Astrocyte (in vitro differentiated cells and primary cell): ENCODE data around the gene C8A. TPM values are rescaled to one million over a fixed set of nuclear protein-coding genes. Genes with fewer than 3 reads are reported as not detected.

Experiments used
- DNase-seq: peaks from one replicate; pipeline ENCODE4 v3.0.0-alpha.2; 2010; ENCODE audit warnings: low read depth
- FAIRE-seq: peaks from 2 replicates; lab custom pipeline; 2011; peaks lifted over from hg19 to GRCh38; lab: Jason Lieb, UNC
- H2AFZ ChIP-seq: 2 replicates; pipeline ENCODE4 v1.6.0; 2012; ENCODE audit warnings: low read depth, low read length, inconsistent platforms
- H3K27ac ChIP-seq: 2 replicates; pipeline ENCODE4 v1.5.1; 2011; ENCODE audit warnings: low read depth, low read length, inconsistent platforms
- H3K27me3 ChIP-seq: 2 replicates; pipeline ENCODE4 v1.6.0; 2011; ENCODE audit warnings: low read length, inconsistent platforms; ENCODE audit not compliant: insufficient read depth
- H3K36me3 ChIP-seq: 2 replicates; pipeline ENCODE4 v1.5.1; 2011; ENCODE audit warnings: low read length, inconsistent platforms; ENCODE audit not compliant: insufficient read depth
- H3K4me1 ChIP-seq: 2 replicates; pipeline ENCODE4 v1.5.1; 2011; ENCODE audit warnings: low read length, inconsistent platforms; ENCODE audit not compliant: insufficient read depth
- H3K4me2 ChIP-seq: 2 replicates; pipeline ENCODE4 v1.6.0; 2012; ENCODE audit warnings: low read length, inconsistent platforms
- H3K4me3 ChIP-seq: 2 replicates; pipeline ENCODE4 v1.5.1; 2011; ENCODE audit warnings: low read depth, mild to moderate bottlenecking, low read length, inconsistent platforms; ENCODE audit not compliant: insufficient read depth
- H3K79me2 ChIP-seq: 2 replicates; pipeline ENCODE4 v1.6.0; 2012; ENCODE audit warnings: mild to moderate bottlenecking, low read length, inconsistent platforms; ENCODE audit not compliant: insufficient read depth
- H3K9ac ChIP-seq: 2 replicates; pipeline ENCODE4 v1.6.0; 2012; ENCODE audit warnings: mild to moderate bottlenecking, low read length, inconsistent platforms
- H3K9me3 ChIP-seq: 2 replicates; pipeline ENCODE4 v1.5.1; 2012; ENCODE audit warnings: low read depth, mild to moderate bottlenecking, low read length, inconsistent platforms; ENCODE audit not compliant: insufficient read depth
- H4K20me1 ChIP-seq: 2 replicates; pipeline ENCODE4 v1.6.0; 2012; ENCODE audit warnings: low read length, inconsistent platforms; ENCODE audit not compliant: insufficient read depth
- H3K27ac Mint-ChIP-seq: one replicate; pipeline ENCODE4 v1.8.0; 2021; ENCODE audit warnings: mild to moderate bottlenecking, mixed read lengths; ENCODE audit not compliant: unreplicated experiment
- H3K27me3 Mint-ChIP-seq: one replicate; pipeline ENCODE4 v1.8.0; 2021; ENCODE audit warnings: low read depth, mixed read lengths; ENCODE audit not compliant: unreplicated experiment
- H3K36me3 Mint-ChIP-seq: one replicate; pipeline ENCODE4 v1.8.0; 2021; ENCODE audit warnings: low read depth, mixed read lengths; ENCODE audit not compliant: unreplicated experiment
- H3K4me1 Mint-ChIP-seq: one replicate; pipeline ENCODE4 v1.8.0; 2021; ENCODE audit warnings: low read depth, mixed read lengths; ENCODE audit not compliant: unreplicated experiment
- H3K4me3 Mint-ChIP-seq: one replicate; pipeline ENCODE4 v1.8.0; 2021; ENCODE audit warnings: mild to moderate bottlenecking, moderate library complexity, mixed read lengths; ENCODE audit not compliant: unreplicated experiment
- H3K9me3 Mint-ChIP-seq: one replicate; pipeline ENCODE4 v1.8.0; 2021; ENCODE audit warnings: mild to moderate bottlenecking, mixed read lengths; ENCODE audit not compliant: unreplicated experiment
- CTCF ChIP-seq: IDR thresholded peaks from 2 replicates; pipeline ENCODE4 v1.5.1; 2011; ENCODE audit warnings: low read depth, mild to moderate bottlenecking, inconsistent platforms, low read length, moderate library complexity; ENCODE audit not compliant: insufficient read depth
- EZH2 ChIP-seq: IDR thresholded peaks from 2 replicates; pipeline ENCODE4 v1.6.1; 2012; ENCODE audit warnings: mild to moderate bottlenecking, low read length, inconsistent platforms; ENCODE audit not compliant: insufficient read depth
- total RNA-seq: library from RNA; stranded (reverse); gene quantifications from 2 replicates; pipeline ENCODE4 v1.2.1, GENCODE V29; 2021

Gene C8A
- total RNA-seq, 1 donor from 2014 or later: not detected

GRCh38 chr1:56867491-56867890 is 12.9 kb downstream of the C8A start:
- no peak overlapping the region for H3K27ac Mint-ChIP-seq
- Histone ChIP-seq H4K20me1 (no peaks in the 10 kb centered on the region), H3K36me3 (no peaks in the 10 kb centered on the region), H3K9me3 (no peaks in the 10 kb centered on the region), H3K27me3 (no peaks in the 10 kb centered on the region), H3K79me2 (no peaks in the 10 kb centered on the region), H3K4me2 (no peak overlapping the region), H3K4me1 (no peaks in the 10 kb centered on the region), H3K27ac (no peak overlapping the region), H3K4me3 (no peak overlapping the region), H3K9ac (no peak overlapping the region), H2AFZ (no peak overlapping the region)
- no peaks in the 10 kb centered on the region for H3K36me3 Mint-ChIP-seq
- no peak overlapping the region for H3K4me3 Mint-ChIP-seq
- H3K27me3 Mint-ChIP-seq: peaks cover 2% of the 10 kb centered on the region
- FAIRE-seq: peak; percentile 71
- TF ChIP-seq CTCF (no peak), EZH2 (no peak)
- no peaks in the 10 kb centered on the region for H3K9me3 Mint-ChIP-seq
- peaks cover 15% of the 10 kb centered on the region for H3K4me1 Mint-ChIP-seq
- DNase-seq: no peak

- no peaks in the 10 kb centered on the region for H3K36me3 Mint-ChIP-seq
- no peak overlapping the region for H3K27ac Mint-ChIP-seq
- Histone ChIP-seq H3K79me2 (no peaks in the 10 kb centered on the region), H3K4me1 (no peaks in the 10 kb centered on the region), H3K4me2 (no peak overlapping the region), H3K36me3 (no peaks in the 10 kb centered on the region), H4K20me1 (no peaks in the 10 kb centered on the region), H3K27me3 (no peaks in the 10 kb centered on the region), H2AFZ (no peak overlapping the region), H3K9me3 (no peaks in the 10 kb centered on the region), H3K4me3 (no peak overlapping the region), H3K9ac (no peak overlapping the region), H3K27ac (no peak overlapping the region)
- DNase-seq: no peak
- no peak for FAIRE-seq
- H3K4me1 Mint-ChIP-seq: peaks cover 18% of the 10 kb centered on the region
- no peaks in the 10 kb centered on the region for H3K9me3 Mint-ChIP-seq
- H3K4me3 Mint-ChIP-seq: no peak overlapping the region
- H3K27me3 Mint-ChIP-seq: peaks cover 2% of the 10 kb centered on the region
- TF ChIP-seq CTCF (no peak), EZH2 (no peak)
Observed at GRCh38 chr1:56868761-56869160, 14.2 kb downstream of the C8A start.

GRCh38 chr1:56872597-56872996 is 18.0 kb downstream of the C8A start:
- Histone ChIP-seq H3K27me3 (no peaks in the 10 kb centered on the region), H3K36me3 (no peaks in the 10 kb centered on the region), H3K27ac (no peak overlapping the region), H3K4me3 (no peak overlapping the region), H3K4me2 (no peak overlapping the region), H2AFZ (no peak overlapping the region), H3K4me1 (no peaks in the 10 kb centered on the region), H3K9ac (no peak overlapping the region), H4K20me1 (no peaks in the 10 kb centered on the region), H3K79me2 (no peaks in the 10 kb centered on the region), H3K9me3 (no peaks in the 10 kb centered on the region)
- peak; percentile 19 for DNase-seq
- Mint-ChIP-seq H3K9me3 (no peaks in the 10 kb centered on the region), H3K36me3 (no peaks in the 10 kb centered on the region), H3K27ac (no peak overlapping the region), H3K27me3 (peaks cover 15% of the 10 kb centered on the region), H3K4me1 (peaks cover 5% of the 10 kb centered on the region), H3K4me3 (no peak overlapping the region)
- no peak for TF ChIP-seq EZH2
- no peak for TF ChIP-seq CTCF
- FAIRE-seq: no peak
